Right ventricle myocardium inferior (tissue), 1 donor: ENCODE measurements around the gene VEGFC. TPM values are rescaled to one million over a fixed set of nuclear protein-coding genes. Genes with fewer than 3 reads are reported as not detected.

Experiments
- ATAC-seq: fragments of 200-7000 bp; cut with Tn5 transposase; one replicate; pipeline ENCODE4 v1.9.1; 2020; ENCODE audit warnings: mild to moderate bottlenecking, moderate library complexity
- DNase-seq: peaks from one replicate; pipeline ENCODE4 v3.0.0; 2021; ENCODE audit errors: missing footprints
- intact Hi-C: fragments of 100-400 bp; cut with DNase I; formaldehyde crosslinking; loops from one replicate; pipeline ENCODE4 v1.11.0; 2022
- long read RNA-seq: library from polyadenylated mRNA; unstranded; transcript quantifications from one replicate; pipeline ENCODE4 v2.0.0, GENCODE V29; 2021
- total RNA-seq: library from RNA; stranded (reverse); fragmentation: NEBNext Ultra II Directional; extraction: Animal tissue kit (Norgen Biotek cat#: 25700); gene quantifications from one replicate; pipeline ENCODE4 v1.2.1, GENCODE V29; 2021
- donor health status: DM: no; HTN: yes; CAD: no; lungs with severe emphysema.

The VEGFC gene
- 6.0 TPM for total RNA-seq
- long read RNA-seq, partial matches to known transcripts, result 1 of 3 reads
- long read RNA-seq, other reads (novel, unspliced or antisense), result 0 of 3 reads

DNA sequence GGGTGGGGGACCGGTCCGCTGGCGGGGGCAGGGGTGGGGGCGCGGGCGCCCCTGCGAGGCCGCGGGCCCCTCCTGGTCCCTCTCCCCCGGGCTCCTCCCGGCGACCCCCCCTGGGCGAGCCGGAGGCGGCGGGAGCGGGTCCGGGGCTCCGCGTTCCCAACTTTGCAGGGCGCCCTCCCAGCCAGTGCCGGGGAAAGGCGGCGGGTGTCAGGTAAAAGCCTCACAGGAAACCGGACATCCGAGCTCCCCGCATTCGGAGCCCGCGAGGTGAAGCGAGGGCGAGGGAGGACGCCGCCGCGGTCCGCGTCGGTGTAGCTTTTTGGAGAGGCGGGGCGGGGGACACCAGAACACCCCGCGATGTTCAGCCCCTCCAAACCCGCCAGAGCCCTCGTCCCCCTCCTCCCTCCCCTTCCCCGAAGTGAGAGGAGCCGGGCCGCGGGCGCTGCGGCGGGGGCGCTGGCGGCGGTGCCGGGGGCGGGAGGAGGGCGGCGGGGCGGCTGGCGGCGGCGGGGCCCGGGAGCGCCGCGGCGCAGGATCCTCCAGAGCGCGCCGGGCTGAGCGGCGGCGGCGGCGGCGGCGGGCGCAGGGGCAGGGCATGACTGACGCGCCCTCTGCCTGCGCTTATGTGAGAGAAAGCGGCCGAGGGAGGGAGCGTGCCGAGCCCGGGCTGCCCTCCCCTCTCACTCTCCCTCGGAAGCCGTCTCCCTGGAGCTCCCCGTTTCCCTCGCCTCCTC is at the start of gene VEGFC:
TSS of gene VEGFC (minus strand) at position 597 of the 734 bp plus-strand sequence. CDS start 611 bp downstream, outside the sequence.
- intact Hi-C loops, result loop anchor here (2.0 to 5.0 kb wide), 3 partner anchors 226 to 415 kb away; no protein-coding TSS in a partner anchor
- ATAC-seq (peak; percentile 94), DNase-seq (peak; percentile 81)

- ATAC-seq (no peak), DNase-seq (no peak)
- intact Hi-C loops, result no loop called here
Measured at GRCh38 chr4:176841711-176842112, 49.0 kb upstream of the VEGFC start.

DNA sequence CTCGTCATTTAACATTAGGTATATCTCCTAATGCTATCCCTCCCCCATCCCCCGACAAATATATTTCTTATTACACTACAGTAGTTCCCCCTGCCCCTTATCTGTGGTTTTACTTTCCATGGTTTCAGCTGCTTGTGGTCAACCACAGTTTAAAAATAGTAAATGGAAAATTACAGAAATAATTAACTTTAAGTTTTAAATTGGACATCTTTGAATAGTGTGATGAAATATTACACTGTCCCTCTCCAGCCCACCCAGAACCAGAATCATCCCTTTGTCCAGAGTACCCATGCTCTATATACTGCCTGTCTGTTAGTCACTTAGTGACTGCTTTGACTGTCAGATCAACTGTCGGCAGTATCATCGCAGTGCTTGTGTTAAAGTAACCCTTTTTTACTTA is 47.4 kb upstream of the VEGFC start:
- intact Hi-C loops, result no loop called here
- ATAC-seq, result no peak

DNA sequence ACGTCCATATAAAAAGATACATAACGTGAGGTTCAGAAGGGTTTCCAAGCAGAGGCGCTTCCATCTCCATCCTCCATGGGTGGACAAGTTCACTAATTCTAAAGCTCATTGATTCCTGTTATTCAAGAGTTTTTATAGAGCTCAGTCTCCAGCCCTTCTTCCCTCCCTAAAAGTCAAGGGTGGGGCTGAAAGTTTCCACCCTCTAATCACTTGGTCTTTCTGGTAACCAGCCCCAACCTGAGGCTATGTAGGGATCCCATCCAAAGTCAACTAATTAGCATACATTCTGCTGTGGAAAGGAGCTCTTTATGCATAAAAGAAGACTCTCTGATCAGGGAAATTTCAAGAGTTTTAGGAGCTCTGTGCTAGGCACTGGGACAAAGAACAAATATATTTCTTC is 46.9 kb upstream of the VEGFC start:
- DNase-seq (no peak), ATAC-seq (no peak)
- intact Hi-C loops, result no loop called here

More for the DNA sequence above, 47.4 kb upstream of the VEGFC start:
- DNase-seq, result no peak

- DNase-seq (peak; percentile 70), ATAC-seq (no peak)
- intact Hi-C loops, result no loop called here
Measured at GRCh38 chr4:176838601-176839433, 46.1 kb upstream of the VEGFC start.

GRCh38 chr4:176837169-176837895 is 44.6 kb upstream of the VEGFC start:
- no peak for DNase-seq
- no peak for ATAC-seq
- intact Hi-C loops, result no loop called here

- DNase-seq (no peak), ATAC-seq (no peak)
- intact Hi-C loops, result no loop called here
Measured at GRCh38 chr4:176834531-176834930, 41.8 kb upstream of the VEGFC start.

DNA sequence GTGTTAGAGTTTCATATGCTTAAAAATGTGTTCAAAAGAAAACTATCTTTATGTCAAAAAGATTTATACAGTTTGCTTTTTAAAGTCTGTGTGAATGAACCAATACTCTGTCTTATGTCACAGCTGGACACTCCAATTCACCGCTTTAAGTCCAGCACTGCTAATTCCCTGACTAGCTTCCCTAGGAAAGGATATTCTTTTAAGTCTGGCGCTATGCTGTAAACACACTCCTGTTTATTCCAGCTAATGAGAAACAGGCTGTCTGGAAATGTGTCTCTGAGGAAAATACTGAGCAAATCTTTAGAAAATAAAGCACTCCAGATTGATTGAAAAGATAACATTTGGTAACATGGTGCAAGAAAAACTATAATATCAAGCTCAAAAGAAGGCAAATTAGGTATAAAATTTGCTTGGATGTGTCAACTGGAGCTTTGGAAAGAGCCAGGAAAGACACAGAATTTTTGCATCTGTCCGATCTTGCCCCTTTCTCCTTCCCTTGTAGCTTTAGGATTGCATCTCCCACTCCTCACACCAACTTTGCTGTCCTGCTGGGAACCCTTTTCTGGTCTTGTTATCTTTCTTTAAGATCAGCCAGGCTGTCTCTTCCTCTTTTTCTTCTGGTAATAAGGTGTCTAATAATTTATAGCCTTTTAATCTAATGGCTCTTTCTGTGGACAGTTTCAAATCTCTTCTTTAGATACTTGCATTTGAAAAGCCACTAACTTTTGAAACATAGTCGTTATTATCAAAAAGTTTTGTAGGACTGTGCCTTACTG is 40.9 kb upstream of the VEGFC start:
- DNase-seq (no peak), ATAC-seq (no peak)
- intact Hi-C loops, result no loop called here

DNA sequence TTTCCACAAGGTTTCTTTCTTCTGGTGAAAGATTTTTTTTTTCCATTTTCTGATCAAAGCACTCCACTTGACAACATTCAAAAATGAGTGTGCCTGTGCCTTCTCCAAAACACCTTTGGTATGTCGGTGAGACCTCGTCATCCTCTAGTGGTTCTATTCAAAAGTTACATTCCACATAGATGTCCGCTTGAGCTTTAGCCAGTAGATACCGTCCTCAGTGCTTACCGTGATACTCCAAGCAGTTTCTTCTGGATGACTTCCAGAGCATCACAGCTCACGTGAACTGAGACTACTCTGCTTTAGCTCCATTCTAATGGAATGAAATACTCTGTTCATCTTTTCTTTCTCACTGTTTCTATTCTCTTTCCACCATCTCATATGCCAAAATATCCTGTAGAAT is 38.2 kb upstream of the VEGFC start:
- ATAC-seq (no peak), DNase-seq (no peak)
- intact Hi-C loops, result no loop called here

GRCh38 chr4:176825586-176825985 is 32.9 kb upstream of the VEGFC start:
- DNase-seq (no peak), ATAC-seq (no peak)
- intact Hi-C loops, result no loop called here

- no peak for DNase-seq
- no peak for ATAC-seq
Measured at GRCh38 chr4:176824645-176825366, 32.1 kb upstream of the VEGFC start.

GRCh38 chr4:176818531-176818930 is 25.8 kb upstream of the VEGFC start:
- intact Hi-C loops, result no loop called here
- no peak for ATAC-seq
- no peak for DNase-seq

More at GRCh38 chr4:176824645-176825366, 32.1 kb upstream of the VEGFC start:
- intact Hi-C loops, result no loop called here

DNA sequence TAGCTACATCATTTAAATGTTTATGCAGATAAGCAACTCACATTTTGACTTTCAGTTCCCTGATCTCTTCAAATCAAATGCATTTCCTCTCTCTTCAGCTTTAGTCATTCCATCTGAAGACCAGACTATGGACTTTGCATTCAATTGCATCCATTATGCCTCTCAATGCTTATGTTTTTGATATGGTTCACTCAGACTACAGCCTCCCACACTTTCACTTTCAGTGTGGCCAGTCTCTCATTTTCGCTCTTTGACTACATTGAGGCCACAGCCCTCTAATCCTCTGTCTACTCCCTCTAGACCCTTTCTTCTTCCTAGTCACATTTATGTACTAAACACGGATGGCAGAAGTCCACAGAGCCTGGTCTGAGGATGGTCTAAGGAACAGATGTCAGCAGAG is 24.5 kb upstream of the VEGFC start:
- ATAC-seq, result no peak
- no peak for DNase-seq
- intact Hi-C loops, result no loop called here

GRCh38 chr4:176814770-176815169 is 22.0 kb upstream of the VEGFC start:
- intact Hi-C loops, result no loop called here
- no peak for ATAC-seq

GRCh38 chr4:176810481-176811249 is 17.9 kb upstream of the VEGFC start:
- no peak for DNase-seq
- intact Hi-C loops, result no loop called here
- no peak for ATAC-seq

More at GRCh38 chr4:176814770-176815169, 22.0 kb upstream of the VEGFC start:
- no peak for DNase-seq

GRCh38 chr4:176806778-176807375 is 14.2 kb upstream of the VEGFC start:
- ATAC-seq (no peak), DNase-seq (no peak)
- intact Hi-C loops, result no loop called here

- DNase-seq (no peak), ATAC-seq (no peak)
- intact Hi-C loops, result no loop called here
Measured at GRCh38 chr4:176805155-176805554, 12.4 kb upstream of the VEGFC start.
